22Rv1 (cell line): ENCODE measurements around the gene THADA.

Experiments used
- ZFX ChIP-seq: fragments of 450-650 bp; IDR thresholded peaks from 2 replicates; pipeline ENCODE4 v1.6.1; 2017; ENCODE audit warnings: antibody characterized with exemption, borderline replicate concordance
- TF ChIP-seq, protein P1 (sequence below): fragments of 450-650 bp; IDR thresholded peaks from 2 replicates; pipeline ENCODE4 v1.5.1; 2017; ENCODE audit warnings: mild to moderate bottlenecking

DNA sequence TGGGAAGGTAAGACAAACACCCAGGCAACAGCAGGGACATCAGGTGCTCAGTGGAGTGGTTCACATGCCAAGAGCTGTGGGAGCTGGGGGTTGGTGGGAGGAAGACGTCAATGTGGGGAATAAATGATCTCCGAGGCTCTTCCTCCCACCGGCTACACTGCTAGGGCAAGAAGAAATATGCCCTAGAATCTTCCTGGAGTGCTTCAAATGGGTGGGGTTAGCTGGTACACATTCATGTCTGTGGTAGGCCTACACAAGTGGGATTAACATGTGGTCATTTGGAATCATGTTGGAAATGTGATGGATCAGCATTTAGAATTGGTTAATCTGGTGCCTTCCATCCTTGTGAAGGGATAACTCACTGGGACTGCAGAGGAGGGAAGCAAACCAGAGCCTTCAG, 357.0 kb downstream of the THADA start:
- TF ChIP-seq, protein P1, sequence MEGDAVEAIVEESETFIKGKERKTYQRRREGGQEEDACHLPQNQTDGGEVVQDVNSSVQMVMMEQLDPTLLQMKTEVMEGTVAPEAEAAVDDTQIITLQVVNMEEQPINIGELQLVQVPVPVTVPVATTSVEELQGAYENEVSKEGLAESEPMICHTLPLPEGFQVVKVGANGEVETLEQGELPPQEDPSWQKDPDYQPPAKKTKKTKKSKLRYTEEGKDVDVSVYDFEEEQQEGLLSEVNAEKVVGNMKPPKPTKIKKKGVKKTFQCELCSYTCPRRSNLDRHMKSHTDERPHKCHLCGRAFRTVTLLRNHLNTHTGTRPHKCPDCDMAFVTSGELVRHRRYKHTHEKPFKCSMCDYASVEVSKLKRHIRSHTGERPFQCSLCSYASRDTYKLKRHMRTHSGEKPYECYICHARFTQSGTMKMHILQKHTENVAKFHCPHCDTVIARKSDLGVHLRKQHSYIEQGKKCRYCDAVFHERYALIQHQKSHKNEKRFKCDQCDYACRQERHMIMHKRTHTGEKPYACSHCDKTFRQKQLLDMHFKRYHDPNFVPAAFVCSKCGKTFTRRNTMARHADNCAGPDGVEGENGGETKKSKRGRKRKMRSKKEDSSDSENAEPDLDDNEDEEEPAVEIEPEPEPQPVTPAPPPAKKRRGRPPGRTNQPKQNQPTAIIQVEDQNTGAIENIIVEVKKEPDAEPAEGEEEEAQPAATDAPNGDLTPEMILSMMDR = no peak
- no peak for TF ChIP-seq ZFX
